Nephron progenitor cell (in vitro differentiated cells): Measurements from ENCODE around the gene DBP.

Experiments
- DNase-seq: peaks from one replicate; pipeline ENCODE4 v3.0.0; 2021
- H3K27ac Mint-ChIP-seq: 2 replicates; pipeline ENCODE4 v1.8.0; 2021; ENCODE audit warnings: mild to moderate bottlenecking, moderate library complexity, mixed read lengths
- H3K27me3 Mint-ChIP-seq: 2 replicates; pipeline ENCODE4 v1.8.0; 2021; ENCODE audit warnings: mild to moderate bottlenecking, low read depth, mixed read lengths; ENCODE audit not compliant: poor library complexity
- H3K36me3 Mint-ChIP-seq: 2 replicates; pipeline ENCODE4 v1.8.0; 2021; ENCODE audit warnings: low read depth, mixed read lengths
- H3K4me1 Mint-ChIP-seq: 2 replicates; pipeline ENCODE4 v1.8.0; 2021; ENCODE audit warnings: mixed read lengths
- H3K4me3 Mint-ChIP-seq: 2 replicates; pipeline ENCODE4 v1.8.0; 2021; ENCODE audit warnings: mild to moderate bottlenecking, moderate library complexity, mixed read lengths
- H3K9me3 Mint-ChIP-seq: 2 replicates; pipeline ENCODE4 v1.8.0; 2021; ENCODE audit warnings: mild to moderate bottlenecking, moderate library complexity, mixed read lengths
- TF ChIP-seq, protein P1 (sequence below): fragments of 200-600 bp; sonication (generic); IDR thresholded peaks from 2 replicates; pipeline ENCODE4 v1.5.0; 2021; ENCODE audit warnings: antibody characterized with exemption

Gene DBP

DNA sequence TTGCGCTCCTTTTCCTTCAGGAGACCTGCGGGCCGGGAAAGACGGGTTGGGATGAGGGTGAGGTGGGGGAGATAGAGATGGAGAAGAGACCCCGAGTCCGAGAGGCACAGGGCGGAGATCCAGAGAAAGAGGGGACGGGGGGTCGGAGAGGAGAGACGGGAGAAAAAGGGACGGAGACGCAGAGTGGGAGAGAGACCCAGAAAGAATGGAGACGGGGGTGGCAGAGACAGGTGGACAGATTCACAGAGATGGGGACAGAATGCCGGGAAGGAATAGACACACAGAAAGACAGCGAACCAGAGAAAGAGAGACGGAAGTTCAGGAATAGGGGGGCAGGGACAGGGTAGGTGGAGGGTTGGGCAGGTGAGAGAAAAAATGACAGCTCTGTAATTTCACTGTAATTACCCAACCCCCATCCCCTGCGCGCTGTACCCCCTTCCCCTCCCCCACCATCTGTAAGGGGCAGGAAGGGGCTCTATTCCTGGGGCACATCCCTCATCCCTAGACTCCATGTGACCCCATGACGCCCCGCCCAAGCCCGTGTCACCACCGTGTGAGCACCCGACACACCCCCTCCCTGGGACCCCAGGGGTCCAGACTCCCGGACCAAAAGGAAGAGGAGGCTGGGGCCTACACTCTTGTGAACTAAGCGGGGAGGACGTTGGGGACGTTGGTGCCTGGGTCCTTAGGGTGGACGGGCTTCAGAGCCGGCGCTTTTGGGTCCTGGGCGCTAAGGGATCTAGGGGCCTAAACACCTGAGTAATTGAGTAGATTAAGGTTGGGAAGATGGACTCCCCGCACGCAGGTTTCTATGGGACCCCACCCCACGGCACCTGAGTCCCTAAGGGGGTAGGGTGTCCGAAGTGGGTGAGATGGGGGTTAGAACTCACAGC, 967 bp downstream of the DBP start:
- Mint-ChIP-seq H3K9me3 (no peaks in the 10 kb centered on the region), H3K36me3 (peaks cover 12% of the 10 kb centered on the region), H3K4me3 (peak overlapping the region; percentile 92), H3K27me3 (peaks cover 4% of the 10 kb centered on the region), H3K4me1 (peaks cover 69% of the 10 kb centered on the region), H3K27ac (no peak overlapping the region)
- TF ChIP-seq, protein P1, sequence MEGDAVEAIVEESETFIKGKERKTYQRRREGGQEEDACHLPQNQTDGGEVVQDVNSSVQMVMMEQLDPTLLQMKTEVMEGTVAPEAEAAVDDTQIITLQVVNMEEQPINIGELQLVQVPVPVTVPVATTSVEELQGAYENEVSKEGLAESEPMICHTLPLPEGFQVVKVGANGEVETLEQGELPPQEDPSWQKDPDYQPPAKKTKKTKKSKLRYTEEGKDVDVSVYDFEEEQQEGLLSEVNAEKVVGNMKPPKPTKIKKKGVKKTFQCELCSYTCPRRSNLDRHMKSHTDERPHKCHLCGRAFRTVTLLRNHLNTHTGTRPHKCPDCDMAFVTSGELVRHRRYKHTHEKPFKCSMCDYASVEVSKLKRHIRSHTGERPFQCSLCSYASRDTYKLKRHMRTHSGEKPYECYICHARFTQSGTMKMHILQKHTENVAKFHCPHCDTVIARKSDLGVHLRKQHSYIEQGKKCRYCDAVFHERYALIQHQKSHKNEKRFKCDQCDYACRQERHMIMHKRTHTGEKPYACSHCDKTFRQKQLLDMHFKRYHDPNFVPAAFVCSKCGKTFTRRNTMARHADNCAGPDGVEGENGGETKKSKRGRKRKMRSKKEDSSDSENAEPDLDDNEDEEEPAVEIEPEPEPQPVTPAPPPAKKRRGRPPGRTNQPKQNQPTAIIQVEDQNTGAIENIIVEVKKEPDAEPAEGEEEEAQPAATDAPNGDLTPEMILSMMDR = no peak
- no peak for DNase-seq

DNA sequence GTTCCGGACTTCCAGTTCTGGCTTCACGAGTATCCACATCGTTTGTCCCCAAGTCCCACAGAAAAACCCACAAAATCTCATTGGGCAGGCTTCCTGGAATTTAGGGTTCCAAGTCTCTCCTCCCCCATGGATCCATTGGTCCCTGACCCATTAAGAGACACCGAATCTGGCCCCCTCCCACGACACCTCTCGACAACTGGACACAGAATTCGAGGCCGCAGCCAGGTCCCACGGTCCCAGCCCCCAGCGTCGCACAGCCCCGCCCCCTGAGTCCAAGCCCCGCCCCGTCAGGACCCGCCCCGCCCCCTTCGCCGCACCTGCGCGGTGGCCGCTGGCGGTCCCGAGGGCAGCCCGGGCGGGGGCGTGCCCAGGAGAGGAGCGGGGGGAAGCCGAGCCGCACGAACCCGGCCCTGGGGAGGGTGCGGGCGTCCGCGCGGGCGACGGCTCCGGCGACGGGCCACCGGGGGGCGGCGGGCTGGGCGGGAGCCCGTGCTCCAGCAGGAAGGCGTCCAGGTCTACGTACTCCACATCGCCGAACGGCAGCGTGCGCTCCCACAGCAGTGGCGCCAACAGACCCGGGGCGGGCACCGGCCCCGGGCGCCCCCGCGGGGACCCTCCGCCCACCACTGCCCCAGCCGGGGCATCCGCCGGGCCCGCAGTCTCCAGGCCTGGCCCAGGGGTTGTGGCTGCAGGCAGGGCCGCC, 1.8 kb downstream of the DBP start:
- Mint-ChIP-seq H3K27ac (no peak overlapping the region), H3K9me3 (no peaks in the 10 kb centered on the region), H3K27me3 (no peaks in the 10 kb centered on the region), H3K4me3 (peak overlapping the region; percentile 92), H3K36me3 (peaks cover 12% of the 10 kb centered on the region), H3K4me1 (peaks cover 77% of the 10 kb centered on the region)
- DNase-seq = peak; percentile 80
- TF ChIP-seq, protein P1 = no peak

DNA sequence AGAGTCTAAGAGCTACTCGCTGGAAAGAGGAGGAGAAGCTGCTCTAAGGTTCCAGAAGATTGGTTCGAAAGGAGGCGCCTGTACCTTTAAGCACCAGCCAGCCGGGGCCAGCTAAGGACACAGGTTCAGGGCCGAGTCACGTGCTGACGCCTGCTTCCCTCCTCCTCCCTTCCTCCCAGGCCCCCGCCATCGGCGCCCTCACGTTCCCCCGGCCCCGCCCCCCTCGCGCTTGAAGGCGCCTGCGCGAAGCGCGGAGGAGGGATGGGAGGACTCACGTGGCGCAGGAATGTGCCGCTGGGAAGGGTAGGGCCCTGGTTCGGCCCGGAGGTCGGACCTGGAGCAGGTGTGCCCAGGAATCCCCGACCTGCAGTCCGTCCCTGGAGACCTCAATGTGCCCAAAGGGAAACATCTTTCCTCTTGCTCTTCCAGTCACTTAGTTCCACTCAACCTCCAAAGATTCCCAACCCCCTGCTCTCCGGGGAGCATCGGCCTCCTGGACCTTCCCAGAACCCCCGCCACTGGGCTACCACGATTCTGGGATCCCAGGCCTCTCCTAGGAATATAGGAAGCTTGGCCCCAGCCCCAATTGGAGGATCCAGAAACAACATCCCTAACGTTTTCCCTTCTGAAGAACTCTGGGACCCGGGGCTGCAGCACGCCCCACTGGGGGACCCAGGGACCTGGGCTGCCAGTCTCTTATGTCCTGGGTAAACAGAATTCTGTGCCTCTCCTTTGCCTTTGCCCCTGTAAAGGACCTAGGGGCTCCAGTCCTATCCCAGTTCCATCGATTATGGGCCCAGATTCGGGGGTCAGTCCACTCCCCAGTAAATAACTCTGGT, 2.5 kb downstream of the DBP start:
- no peaks in the 10 kb centered on the region for H3K27me3 Mint-ChIP-seq
- peaks cover 78% of the 10 kb centered on the region for H3K4me1 Mint-ChIP-seq
- peak overlapping the region; percentile 89 for H3K27ac Mint-ChIP-seq
- TF ChIP-seq, protein P1 = no peak
- DNase-seq = peak; percentile 92
- no peaks in the 10 kb centered on the region for H3K9me3 Mint-ChIP-seq
- peaks cover 12% of the 10 kb centered on the region for H3K36me3 Mint-ChIP-seq
- peak overlapping the region; percentile 76 for H3K4me3 Mint-ChIP-seq

DNA sequence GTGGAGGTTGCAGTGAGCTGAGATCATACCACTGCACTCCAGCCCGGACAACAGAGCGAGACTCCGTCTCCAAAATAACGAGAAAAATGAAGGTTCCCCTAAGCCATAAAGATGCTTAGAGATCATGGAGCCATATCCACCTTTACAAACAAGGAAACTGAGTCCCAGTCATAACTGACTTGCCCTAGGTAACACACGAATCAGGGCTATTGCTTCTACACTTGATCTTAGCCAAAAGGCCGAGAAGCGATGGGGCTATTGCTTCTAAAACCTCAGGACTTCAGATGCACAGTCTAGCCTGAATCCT, 3.2 kb downstream of the DBP start:
- Mint-ChIP-seq H3K4me1 (peaks cover 73% of the 10 kb centered on the region), H3K27me3 (no peaks in the 10 kb centered on the region), H3K27ac (peak overlapping the region; percentile 88), H3K9me3 (no peaks in the 10 kb centered on the region), H3K36me3 (peaks cover 8% of the 10 kb centered on the region), H3K4me3 (peak overlapping the region; percentile 76)
- TF ChIP-seq, protein P1 = no peak
- no peak for DNase-seq

DNA sequence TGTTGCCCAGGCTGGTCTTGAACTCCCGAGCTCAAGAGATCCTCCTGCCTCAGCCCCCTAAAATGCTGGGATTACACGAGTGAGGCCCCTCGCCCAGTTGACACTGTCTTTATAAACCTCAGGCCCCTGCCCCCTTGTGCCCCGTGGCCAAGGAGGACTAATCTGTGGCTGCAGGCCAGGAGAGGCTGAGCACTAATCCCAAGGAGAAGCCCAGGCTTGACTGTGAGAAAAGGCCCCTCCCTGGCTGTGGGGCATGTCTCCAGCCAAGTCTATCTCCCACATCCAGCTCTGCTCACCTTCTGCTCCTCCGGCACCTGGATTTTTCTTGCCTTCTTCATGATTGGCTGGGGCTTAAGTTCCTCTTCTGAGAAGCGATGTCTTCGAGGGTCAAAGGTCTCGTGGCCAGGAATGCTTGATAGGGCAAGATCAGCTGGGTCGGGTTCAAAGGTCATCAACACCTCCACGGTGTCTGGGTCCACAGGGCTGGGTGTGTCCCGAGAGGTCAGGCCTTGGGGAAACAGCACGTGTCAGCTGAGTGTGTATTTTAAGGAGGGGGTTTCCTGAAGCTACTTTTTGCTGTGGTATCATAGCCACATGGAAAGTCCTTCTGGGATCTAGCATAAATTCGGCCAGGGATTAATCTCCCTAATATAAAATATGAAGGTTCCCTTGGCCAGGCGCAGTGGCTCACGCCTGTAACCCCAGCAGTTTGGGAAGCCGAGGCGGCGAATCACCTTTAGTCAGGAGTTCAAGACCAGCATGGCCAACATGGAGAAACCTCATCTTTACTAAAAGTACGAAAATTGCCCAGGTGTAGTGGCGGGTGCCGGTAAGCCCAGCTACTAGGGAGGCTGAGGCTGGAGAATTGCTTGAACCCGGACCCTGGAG, 3.8 kb downstream of the DBP start:
- no peak for DNase-seq
- H3K4me3 Mint-ChIP-seq = peak overlapping the region; percentile 76
- no peaks in the 10 kb centered on the region for H3K9me3 Mint-ChIP-seq
- H3K4me1 Mint-ChIP-seq = peaks cover 71% of the 10 kb centered on the region
- H3K27ac Mint-ChIP-seq = peak overlapping the region; percentile 46
- no peaks in the 10 kb centered on the region for H3K27me3 Mint-ChIP-seq
- TF ChIP-seq, protein P1 = no peak
- H3K36me3 Mint-ChIP-seq = peaks cover 2% of the 10 kb centered on the region
